K562 (cell line): ENCODE results near the gene THRSP. TPM values are rescaled to one million over a fixed set of nuclear protein-coding genes. Genes with fewer than 3 reads are reported as not detected.

ENCODE experiments used
- ARHGAP35 ChIP-seq: fragments of 450-650 bp; IDR thresholded peaks from 2 replicates; pipeline ENCODE4 v1.6.1; 2018; ENCODE audit not compliant: partially characterized antibody
- ARID2 ChIP-seq: fragments of 450-650 bp; IDR thresholded peaks from 2 replicates; pipeline ENCODE4 v1.6.1; 2017; ENCODE audit warnings: antibody characterized with exemption, mild to moderate bottlenecking
- CXXC5 ChIP-seq: fragments of 250-450 bp; sonication (Bioruptor Pico); IDR thresholded peaks from 2 replicates; pipeline ENCODE4 v1.8.0; 2022; ENCODE audit warnings: inconsistent platforms, mild to moderate bottlenecking, moderate library complexity
- ESRRB ChIP-seq: fragments of 250-450 bp; sonication (Bioruptor Pico); IDR thresholded peaks from 2 replicates; pipeline ENCODE4 v1.5.0; 2020; ENCODE audit warnings: mild to moderate bottlenecking, moderate library complexity, borderline replicate concordance
- NFIX ChIP-seq: fragments of 250-450 bp; sonication (Bioruptor Pico); IDR thresholded peaks from 2 replicates; pipeline ENCODE4 v1.4.0; 2020; ENCODE audit warnings: low read depth, mild to moderate bottlenecking, moderate library complexity
- POLR2A ChIP-seq: fragments of 450-650 bp; conservative IDR thresholded peaks from 2 replicates; pipeline ENCODE4 v1.6.1; 2016
- POLR2AphosphoS5 ChIP-seq: IDR thresholded peaks from 2 replicates; pipeline ENCODE4 v1.6.1; 2011; ENCODE audit warnings: mild to moderate bottlenecking, low read depth, low read length, moderate library complexity; ENCODE audit not compliant: control insufficient read depth, insufficient read depth
- PTRF ChIP-seq: fragments of 450-650 bp; IDR thresholded peaks from 2 replicates; pipeline ENCODE4 v1.6.1; 2016; ENCODE audit warnings: mild to moderate bottlenecking, missing genetic modification characterization, missing compliant biosample characterization
- RCOR1 ChIP-seq, 2 experiments: IDR thresholded peaks; 2 replicates each; pipeline ENCODE4 v1.6.1; 2012; ENCODE audit warnings: low read depth in 2 of 2, low read length in 2 of 2, borderline replicate concordance in 1 of 2, improper control_type of control experiment in 1 of 2
- ZNF586 ChIP-seq: fragments of 450-650 bp; formaldehyde crosslinking; conservative IDR thresholded peaks from 2 replicates; pipeline ENCODE4 v1.4.0; 2020; ENCODE audit warnings: mild to moderate bottlenecking, moderate library complexity
- polyA plus RNA-seq, 8 experiments: library from polyadenylated mRNA; depleted of rRNA in 4 of 8; stranded (reverse) in 5 of 8; unstranded in 3 of 8; fragments of >200 nt; fragmentation: Nextera tagmentation in 2 of 8; fragmentation: Illumina TruSeq in 1 of 8; extraction: Ambion mirVana in 2 of 8; extraction: Trizol in 1 of 8; gene quantifications; 2 replicates each; pipeline versions ENCODE4 v1.2.1 to v1.2.3, GENCODE V29; 2011 to 2014; ENCODE audit warnings: inconsistent platforms in 1 of 8, missing spikeins in 1 of 8
- total RNA-seq, 7 experiments: library from RNA; depleted of rRNA in 6 of 7; stranded (reverse); fragments of >200 nt in 6 of 7; fragmentation: Illumina TruSeq in 2 of 7; extraction: Trizol in 2 of 7; gene quantifications; 2 replicates each; pipeline versions ENCODE4 v1.2.1 to v1.2.3, GENCODE V29; 2011 to 2021; ENCODE audit warnings: low replicate concordance in 1 of 7
- TF ChIP-seq, protein P1 (sequence below), 2 experiments: fragments of 450-650 bp; formaldehyde crosslinking in 1 of 2; IDR thresholded peaks; 2 replicates each; pipeline versions ENCODE4 v1.4.0 to v1.6.1; 2014 to 2020; ENCODE audit warnings: mild to moderate bottlenecking in 2 of 2, borderline replicate concordance in 1 of 2, low read depth in 1 of 2
- TF ChIP-seq, protein P2 (sequence below), 2 experiments: fragments of 450-650 bp; IDR thresholded peaks; 2 replicates each; pipeline ENCODE4 v1.6.1; 2018; ENCODE audit warnings: mild to moderate bottlenecking in 2 of 2, low read depth in 1 of 2; ENCODE audit not compliant: partially characterized antibody in 2 of 2
- TF ChIP-seq, protein P3 (sequence below): fragments of 250-450 bp; sonication (Bioruptor Pico); IDR thresholded peaks from 2 replicates; pipeline ENCODE4 v1.4.0; 2020; ENCODE audit warnings: mild to moderate bottlenecking

Gene THRSP
- total and polyA plus RNA-seq, 9 of the 15 experiments (the other 6 are each of a cell fraction or from before 2014, with no cell fraction given) = 0.23 to 0.56 (median 0.31) TPM; not detected in 2

DNA sequence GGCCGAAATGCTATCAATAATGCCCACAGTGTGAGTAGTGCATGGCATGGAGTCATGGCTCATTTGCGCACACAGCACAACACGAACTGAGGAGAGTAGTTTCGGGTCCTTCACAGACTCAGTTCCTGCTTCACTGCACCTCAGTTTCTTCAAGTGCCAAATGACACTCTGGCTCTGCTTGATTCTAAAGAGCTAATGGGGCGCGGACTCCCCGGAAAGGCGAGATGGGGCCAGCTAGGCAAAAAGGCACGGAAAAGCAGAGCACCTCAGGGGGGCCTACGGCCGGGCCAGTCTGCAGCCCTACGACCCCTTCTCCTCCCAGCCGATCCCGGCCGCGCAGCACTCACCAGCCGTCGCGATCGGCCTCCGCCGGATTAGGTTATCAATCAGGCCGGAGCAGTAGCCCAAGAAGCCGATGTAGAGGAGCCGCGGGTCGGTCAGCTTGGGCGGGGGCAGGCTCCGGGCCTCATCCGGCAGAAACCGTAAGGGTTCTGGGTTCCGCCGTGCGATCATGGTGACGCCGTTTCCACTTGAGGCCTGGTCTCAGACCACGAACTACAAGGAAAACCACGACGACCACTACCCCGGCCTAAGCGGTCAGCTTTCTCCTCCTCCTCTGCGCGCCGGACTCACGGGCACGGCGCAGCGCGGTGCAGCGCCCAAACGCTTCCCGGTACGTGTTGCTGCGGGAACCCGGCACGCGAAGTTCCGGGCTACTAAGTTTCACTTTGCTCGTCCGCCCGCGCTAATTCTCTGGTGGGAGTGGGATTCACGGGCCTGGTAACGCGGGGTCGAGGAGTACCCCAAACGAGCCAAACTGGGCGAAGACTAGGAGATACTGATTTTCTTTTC is 15.8 kb downstream of the THRSP start, which contains the start of gene NDUFC2 (continued):
- TF ChIP-seq, protein P1, sequence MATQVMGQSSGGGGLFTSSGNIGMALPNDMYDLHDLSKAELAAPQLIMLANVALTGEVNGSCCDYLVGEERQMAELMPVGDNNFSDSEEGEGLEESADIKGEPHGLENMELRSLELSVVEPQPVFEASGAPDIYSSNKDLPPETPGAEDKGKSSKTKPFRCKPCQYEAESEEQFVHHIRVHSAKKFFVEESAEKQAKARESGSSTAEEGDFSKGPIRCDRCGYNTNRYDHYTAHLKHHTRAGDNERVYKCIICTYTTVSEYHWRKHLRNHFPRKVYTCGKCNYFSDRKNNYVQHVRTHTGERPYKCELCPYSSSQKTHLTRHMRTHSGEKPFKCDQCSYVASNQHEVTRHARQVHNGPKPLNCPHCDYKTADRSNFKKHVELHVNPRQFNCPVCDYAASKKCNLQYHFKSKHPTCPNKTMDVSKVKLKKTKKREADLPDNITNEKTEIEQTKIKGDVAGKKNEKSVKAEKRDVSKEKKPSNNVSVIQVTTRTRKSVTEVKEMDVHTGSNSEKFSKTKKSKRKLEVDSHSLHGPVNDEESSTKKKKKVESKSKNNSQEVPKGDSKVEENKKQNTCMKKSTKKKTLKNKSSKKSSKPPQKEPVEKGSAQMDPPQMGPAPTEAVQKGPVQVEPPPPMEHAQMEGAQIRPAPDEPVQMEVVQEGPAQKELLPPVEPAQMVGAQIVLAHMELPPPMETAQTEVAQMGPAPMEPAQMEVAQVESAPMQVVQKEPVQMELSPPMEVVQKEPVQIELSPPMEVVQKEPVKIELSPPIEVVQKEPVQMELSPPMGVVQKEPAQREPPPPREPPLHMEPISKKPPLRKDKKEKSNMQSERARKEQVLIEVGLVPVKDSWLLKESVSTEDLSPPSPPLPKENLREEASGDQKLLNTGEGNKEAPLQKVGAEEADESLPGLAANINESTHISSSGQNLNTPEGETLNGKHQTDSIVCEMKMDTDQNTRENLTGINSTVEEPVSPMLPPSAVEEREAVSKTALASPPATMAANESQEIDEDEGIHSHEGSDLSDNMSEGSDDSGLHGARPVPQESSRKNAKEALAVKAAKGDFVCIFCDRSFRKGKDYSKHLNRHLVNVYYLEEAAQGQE (IDR thresholded peaks at IDR 0.05; ENCODE audit: borderline replicate concordance) = no peak
- TF ChIP-seq, protein P1 (CRISPR knock-in tag; IDR thresholded peaks at IDR 0.05; ENCODE audit: low read depth) = 0 out of 2 replicates have a peak, but pooled peaks have one; percentile 38
- no peak for TF ChIP-seq ESRRB (CRISPR knock-in tag)
- no peak for TF ChIP-seq PTRF (tag)
- no peak for TF ChIP-seq ARHGAP35
- no peak for TF ChIP-seq ZNF586 (CRISPR knock-in tag)
- peak; percentile 98 for TF ChIP-seq CXXC5 (CRISPR knock-in tag)
- TF ChIP-seq, protein P2, sequence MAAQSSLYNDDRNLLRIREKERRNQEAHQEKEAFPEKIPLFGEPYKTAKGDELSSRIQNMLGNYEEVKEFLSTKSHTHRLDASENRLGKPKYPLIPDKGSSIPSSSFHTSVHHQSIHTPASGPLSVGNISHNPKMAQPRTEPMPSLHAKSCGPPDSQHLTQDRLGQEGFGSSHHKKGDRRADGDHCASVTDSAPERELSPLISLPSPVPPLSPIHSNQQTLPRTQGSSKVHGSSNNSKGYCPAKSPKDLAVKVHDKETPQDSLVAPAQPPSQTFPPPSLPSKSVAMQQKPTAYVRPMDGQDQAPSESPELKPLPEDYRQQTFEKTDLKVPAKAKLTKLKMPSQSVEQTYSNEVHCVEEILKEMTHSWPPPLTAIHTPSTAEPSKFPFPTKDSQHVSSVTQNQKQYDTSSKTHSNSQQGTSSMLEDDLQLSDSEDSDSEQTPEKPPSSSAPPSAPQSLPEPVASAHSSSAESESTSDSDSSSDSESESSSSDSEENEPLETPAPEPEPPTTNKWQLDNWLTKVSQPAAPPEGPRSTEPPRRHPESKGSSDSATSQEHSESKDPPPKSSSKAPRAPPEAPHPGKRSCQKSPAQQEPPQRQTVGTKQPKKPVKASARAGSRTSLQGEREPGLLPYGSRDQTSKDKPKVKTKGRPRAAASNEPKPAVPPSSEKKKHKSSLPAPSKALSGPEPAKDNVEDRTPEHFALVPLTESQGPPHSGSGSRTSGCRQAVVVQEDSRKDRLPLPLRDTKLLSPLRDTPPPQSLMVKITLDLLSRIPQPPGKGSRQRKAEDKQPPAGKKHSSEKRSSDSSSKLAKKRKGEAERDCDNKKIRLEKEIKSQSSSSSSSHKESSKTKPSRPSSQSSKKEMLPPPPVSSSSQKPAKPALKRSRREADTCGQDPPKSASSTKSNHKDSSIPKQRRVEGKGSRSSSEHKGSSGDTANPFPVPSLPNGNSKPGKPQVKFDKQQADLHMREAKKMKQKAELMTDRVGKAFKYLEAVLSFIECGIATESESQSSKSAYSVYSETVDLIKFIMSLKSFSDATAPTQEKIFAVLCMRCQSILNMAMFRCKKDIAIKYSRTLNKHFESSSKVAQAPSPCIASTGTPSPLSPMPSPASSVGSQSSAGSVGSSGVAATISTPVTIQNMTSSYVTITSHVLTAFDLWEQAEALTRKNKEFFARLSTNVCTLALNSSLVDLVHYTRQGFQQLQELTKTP (IDR thresholded peaks at IDR 0.05; ENCODE audit: low read depth in 1 of 2, partially characterized antibody in 2 of 2) = no peak
- peak; percentile 87 for TF ChIP-seq POLR2AphosphoS5
- peak; percentile 40 to 85; a peak in 2 of 4 replicates for TF ChIP-seq RCOR1 (IDR thresholded peaks at IDR 0.05; ENCODE audit: borderline replicate concordance in 1 of 2, low read depth in 2 of 2, low read length in 2 of 2)
- TF ChIP-seq POLR2A = peak; percentile 91
- TF ChIP-seq, protein P3, sequence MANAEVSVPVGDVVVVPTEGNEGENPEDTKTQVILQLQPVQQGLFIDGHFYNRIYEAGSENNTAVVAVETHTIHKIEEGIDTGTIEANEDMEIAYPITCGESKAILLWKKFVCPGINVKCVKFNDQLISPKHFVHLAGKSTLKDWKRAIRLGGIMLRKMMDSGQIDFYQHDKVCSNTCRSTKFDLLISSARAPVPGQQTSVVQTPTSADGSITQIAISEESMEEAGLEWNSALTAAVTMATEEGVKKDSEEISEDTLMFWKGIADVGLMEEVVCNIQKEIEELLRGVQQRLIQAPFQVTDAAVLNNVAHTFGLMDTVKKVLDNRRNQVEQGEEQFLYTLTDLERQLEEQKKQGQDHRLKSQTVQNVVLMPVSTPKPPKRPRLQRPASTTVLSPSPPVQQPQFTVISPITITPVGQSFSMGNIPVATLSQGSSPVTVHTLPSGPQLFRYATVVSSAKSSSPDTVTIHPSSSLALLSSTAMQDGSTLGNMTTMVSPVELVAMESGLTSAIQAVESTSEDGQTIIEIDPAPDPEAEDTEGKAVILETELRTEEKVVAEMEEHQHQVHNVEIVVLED (CRISPR knock-in tag) = peak; percentile 99
- no peak for TF ChIP-seq ARID2
- TF ChIP-seq NFIX (CRISPR knock-in tag) = no peak
